GM19240 (cell line): ENCODE measurements around the gene TSPAN14.
A peak's percentile ranks its signal among the peaks of the same experiment; 100 is the strongest.
"Not testable (repeated sequence)": the region's sequence is repeated elsewhere in the genome, so short reads cannot be mapped to it uniquely, and the experiment has no call there.

Source experiments
- DNase-seq: peaks from one replicate; pipeline ENCODE4 v3.0.0; 2011; ENCODE audit warnings: low spot score; ENCODE audit not compliant: insufficient read length

Gene TSPAN14

DNA sequence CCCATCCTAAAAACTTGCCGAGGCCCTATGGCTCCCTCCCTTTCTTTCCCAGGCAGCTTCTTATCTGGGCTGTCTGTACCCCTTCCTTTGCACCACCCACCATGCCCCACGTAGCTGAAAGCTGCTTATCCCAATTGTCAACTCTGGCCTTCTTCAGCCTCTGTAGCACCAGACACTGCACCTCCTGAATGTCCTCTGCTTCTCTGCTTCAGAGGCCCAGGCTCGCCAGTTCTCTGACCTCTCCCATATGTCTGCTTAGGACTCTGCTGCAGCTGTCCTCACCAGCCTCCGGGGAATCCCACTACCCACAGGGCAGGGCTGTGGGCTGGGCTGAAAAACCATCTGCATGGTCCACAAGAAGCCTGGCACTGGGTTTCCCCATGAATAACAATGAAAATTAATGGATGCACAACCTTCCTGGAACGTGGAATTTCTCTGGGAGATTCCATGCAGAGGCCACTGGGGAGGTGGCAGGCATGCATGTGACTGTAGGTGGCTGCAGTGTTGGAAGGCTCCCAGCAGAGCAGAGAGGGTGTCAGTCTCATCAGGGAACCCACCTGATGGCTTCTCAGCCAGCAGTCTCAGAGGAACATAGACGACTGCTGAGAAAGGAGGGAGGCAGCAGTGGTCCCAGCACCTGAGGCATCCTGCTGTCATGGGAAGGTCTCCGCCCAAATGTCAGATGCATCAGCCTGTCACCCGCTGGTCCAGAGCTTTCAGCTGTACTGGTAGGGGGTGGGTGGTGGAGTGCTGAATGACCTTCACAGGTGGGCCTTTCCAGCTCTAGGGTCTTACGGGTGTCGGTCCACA lies 66.8 kb downstream of the TSPAN14 start:
- no peak for DNase-seq

DNA sequence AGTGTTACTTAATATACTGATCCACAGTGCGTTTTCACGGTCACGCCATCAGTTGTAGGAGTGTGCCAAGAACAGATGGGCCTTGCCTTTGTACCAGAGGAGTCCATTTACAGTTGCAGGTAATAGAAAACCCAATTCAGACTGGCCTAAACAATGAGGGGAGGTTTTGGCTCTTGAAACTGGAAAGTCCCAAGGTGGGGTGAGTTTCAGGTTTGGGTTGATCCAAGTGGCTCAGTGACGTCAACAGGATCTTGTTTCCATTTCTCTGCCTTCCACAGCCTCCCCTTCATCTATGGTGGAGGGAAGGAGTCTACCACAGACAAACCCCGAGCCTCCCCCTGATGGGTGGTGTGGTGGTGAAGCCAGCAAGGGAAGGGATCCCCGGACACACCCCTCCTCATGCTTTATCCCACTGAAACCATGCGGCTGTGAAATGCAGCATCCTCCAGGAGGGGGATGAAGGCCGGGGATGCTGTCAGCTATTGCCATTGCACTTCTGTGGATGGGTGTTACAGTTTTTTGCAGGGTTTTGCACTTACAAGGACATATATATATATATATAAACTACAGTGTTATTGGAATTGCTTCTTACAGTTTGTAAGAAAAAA lies 68.8 kb downstream of the TSPAN14 start:
- no peak for DNase-seq

DNA sequence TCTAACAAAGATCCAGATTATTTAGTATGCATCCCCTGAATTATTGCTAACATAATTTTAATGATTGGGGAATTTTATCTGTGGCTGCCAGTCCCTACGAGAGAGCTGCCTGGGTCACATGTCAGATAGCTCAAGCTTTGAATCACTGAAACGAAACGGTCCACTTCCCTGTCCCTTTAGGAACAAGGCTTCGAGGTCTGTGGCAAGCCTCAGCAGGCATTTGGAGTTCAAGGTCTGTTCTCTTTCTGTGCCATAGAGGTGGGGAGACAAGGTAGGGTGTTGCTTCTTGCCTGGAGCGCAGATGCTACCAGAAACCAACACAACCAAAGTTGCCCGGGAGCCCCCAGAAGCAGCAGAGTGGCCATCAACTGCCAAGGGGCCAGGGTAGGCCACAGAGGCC lies 69.7 kb downstream of the TSPAN14 start:
- DNase-seq = no peak

DNA sequence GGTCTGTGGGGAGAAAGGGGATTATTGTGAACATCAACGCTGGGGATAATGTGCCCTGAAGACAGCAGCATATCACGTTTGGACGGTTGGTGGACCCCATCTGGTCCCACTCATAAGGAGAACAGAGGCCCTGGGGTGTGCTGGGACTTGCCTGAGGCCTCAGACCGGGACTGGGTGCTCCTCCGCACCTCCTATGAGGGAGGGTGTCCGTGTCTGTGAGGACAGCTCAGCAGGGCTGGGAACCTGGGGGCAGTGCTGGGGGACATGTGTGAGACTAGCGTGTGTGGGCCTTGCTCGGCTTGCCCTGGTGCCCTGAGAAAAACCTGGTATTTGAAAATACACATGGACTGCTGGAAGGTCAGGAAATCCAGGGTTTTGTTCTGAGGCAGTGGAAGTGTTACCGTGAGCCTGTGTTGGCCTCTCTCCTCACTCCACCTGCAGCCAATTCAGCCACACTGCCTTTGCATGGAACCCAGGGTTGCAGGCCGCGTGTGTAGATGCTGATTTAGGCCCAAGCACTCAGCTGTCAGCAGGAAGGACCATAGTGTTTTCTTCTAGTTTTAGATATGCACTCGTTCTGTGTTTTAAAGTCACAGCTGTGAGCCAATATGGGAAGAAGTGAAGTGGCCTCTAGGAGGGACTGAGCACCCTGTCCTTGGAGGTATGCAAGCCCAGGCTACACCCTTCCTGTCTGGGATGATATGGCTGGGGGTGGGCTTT lies 70.2 kb downstream of the TSPAN14 start:
- DNase-seq = no peak

DNA sequence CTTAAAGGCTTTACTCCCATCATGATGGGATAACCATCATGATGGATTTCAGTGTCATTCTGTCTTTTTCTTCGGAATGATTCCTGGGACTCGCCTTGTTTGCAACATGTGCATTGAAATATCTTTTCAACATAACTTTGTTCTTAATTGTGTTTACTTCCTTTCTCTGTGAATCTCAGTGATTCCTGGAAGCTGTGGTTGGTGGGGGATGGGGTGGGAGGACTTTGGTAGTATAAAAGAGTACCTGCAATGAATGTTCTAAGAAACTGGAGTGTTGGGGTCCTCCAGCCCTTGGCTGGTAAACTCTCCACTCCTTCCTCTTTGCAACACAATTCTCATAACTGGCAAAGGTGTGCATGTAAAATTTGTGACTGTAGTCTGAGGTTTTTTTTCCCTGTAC lies 72.1 kb downstream of the TSPAN14 start:
- no peak for DNase-seq

DNA sequence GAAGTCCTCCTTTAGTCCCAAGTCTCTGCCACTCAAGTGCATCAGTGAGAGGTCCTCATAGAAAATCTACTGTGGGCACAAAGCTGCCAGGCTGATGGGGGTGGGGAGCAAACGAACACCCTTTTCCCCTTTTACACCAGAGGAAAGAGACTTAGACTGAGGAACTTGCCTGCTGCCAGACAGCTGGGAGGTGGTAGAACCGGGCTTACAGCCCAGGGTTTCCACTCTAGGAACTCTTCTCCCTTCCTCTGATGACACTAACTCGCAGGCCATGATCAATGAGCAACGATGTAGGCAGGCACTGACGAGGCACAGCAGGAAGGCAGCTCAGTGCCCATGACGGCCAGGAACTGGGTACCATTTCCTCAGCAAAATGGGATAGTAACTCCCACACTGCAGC lies 72.6 kb downstream of the TSPAN14 start:
- no peak for DNase-seq

DNA sequence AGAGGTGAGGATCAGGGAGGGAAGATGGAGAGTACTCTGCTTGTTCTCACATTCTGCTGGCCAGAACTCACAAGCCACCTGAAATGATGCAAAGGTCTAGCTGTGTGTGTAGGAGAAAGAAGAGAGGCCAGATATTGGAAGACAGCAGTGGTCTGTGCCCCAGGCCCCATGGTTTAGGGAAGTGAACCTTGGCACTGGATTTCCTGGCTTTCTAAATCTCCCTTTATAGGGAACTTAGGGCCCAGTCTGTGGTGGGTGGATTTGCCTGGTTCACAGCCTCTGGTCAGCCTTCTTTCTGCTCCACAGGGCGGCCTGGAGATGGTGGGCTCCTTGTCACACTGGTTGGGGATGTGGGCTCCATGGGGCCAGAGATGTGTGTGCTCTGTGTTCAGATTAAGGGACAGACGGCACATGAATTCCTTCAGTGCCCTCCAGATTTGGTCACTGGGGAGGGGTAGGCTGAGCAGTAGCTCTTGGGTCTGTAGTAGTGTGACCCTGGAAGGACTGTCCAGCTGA lies 74.1 kb downstream of the TSPAN14 start:
- no peak for DNase-seq

DNA sequence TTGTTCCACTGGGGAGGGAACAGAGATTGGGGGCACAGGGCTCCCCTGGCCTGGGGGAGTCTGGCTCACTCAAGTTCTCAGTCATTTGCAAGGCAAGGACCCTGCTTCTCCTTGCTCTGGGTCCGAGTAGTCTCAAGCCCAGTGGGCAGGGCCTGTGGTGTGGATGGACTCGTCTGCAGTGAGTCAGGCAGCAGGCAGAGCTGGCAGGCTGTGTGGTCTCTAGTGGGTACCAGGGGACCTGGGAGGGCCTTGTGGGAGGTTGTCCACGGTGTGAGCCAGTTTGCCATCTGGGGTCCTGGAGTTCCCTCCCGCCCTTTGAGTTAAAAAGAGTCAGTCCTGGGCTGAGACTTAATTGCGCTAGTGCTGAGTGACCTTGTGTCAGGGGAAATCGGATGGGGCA lies 74.8 kb downstream of the TSPAN14 start:
- no peak for DNase-seq

DNA sequence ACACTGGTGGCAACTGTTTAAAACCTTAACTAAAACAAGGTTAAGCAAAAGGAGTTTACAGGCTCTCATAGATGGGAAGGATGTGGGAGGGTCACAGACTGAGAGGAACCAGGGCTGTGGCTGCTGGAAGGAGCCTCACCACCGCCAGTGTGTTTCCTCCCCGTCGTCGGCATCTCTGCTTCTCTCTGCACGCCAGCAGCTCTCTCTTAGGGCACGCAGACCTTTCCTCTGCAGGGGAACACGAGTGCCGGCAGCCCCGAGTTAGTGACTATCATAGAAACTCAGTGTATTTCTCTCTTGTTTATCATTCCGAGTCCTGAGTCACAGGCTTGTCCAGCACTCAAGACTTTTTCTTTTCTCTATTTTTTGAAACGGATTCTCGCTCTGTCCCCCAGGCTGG lies 75.5 kb downstream of the TSPAN14 start:
- no peak for DNase-seq

DNA sequence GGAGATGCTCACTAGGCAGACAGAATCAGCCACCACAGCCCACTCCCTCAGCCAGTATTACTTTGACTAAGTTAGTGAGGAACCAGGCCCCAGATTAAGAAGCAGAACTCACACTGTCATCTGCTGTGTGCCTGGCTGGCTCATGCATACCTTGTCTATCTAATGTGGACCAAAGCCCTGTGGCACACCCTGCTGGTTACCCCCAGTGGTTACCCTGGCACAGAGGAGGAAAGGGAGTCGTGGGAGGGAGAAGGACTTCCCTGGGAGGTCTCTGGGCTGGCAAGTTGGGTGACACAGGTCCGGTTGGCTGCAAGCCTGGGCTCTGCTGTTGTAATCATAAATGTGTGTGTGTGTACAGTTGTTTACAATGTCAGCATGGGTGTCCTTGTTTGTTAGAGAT lies 76.1 kb downstream of the TSPAN14 start:
- no peak for DNase-seq

DNA sequence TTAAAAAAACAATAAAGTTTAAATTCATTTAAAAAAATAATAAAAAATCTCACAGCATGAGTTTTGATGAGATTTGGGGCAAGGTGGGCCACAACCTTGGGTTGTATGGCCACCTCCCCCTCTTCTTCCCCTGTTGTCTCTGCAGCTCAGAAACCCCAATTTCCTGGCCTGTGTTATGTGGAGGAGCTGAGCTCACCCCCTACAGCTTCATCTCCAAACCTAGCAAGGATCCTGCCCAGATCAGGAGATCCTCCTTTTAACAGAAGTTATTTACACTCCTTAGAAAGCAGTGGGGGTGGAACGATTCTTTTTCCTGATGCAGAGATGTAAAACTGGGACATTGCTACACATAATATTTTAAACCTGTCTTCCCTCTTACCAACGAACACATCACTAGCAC lies 76.7 kb downstream of the TSPAN14 start:
- no peak for DNase-seq

DNA sequence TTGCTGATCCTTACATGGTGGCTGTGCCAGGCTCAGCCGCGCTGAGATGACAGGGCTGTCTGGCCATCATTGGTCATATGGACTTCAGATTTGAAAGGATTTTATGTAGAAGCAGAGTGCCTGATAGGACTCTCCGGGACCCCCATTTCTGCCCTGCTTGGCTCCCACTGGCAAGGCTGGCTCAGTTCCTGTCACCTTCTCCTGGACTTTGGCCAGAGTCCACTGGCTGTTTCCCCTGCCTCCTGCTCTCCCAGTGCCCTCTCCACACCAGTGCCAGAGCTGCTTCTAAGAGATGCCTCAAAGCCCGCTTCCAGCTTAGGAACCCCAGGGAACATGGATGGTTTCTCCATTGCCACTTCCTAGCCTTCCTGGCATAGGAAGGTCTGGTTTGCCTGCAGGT lies 78.5 kb downstream of the TSPAN14 start:
- DNase-seq = no peak

DNA sequence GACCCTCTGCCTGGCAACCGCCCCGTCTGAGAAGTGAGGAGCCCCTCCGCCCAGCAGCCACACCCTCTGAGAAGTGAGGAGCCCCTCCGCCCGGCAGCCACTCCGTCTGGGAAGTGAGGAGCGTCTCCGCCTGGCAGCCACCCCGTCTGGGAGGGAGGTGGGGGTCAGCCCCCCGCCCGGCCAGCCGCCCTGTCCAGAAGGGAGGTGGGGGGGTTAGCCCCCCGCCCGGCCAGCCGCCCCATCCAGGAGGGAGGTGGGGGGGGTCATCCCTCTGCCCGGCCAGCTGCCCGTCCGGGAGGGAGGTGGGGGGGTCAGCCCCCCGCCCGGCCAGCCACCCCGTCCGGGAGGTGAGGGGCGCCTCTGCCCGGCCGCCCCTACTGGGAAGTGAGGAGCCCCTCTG lies 79.9 kb downstream of the TSPAN14 start:
- not testable (repeated sequence) for DNase-seq

DNA sequence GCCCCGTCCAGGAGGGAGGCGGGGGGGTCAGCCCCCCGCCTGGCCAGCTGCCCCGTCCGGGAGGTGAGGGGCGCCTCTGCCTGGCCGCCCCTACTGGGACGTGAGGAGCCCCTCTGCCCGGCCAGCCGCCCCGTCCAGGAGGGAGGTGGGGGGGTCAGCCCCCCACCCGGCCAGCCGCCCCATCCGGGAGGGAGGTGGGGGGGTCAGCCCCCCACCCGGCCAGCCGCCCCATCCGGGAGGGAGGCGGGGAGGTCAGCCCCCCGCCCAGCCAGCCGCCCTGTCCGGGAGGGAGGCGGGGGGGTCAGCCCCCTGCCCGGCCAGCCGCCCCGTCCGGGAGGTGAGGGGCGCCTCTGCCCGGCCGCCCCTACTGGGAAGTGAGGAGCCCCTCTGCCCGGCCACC lies 80.5 kb downstream of the TSPAN14 start:
- DNase-seq = not testable (repeated sequence)

DNA sequence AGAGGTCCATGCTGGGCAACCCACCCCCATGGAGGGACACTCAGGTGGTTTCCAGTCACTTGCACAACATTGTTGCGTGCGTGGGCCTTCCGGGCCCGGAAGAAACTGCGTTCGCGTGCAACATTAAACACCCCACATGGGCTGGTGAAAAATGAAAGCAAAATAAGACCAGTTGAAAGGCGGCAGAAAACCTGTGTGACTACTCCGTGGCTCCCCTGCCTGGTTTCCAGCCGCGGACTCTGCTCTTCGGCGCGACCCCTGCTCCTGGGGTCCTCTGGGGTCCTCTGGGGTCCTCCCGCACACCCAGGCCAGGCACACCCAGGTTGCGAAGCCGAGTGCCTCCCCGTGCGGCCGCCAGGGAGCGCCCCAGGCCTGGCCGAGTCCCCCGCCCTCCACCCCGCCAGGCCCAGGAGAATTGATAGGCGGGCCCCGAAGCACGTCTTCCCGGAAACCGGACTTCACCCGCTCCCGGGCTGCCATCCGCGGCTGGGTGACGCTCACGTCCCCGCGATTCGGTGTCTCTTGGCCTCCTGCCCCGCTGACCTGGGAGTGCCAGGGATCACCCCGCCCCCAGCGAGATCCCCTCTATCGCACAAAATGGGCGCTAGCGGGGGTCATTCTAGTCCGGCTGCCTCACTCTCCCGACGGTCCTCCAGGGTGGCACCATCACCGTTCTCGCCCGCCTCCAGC lies 81.7 kb downstream of the TSPAN14 start:
- DNase-seq = peak; percentile 59

DNA sequence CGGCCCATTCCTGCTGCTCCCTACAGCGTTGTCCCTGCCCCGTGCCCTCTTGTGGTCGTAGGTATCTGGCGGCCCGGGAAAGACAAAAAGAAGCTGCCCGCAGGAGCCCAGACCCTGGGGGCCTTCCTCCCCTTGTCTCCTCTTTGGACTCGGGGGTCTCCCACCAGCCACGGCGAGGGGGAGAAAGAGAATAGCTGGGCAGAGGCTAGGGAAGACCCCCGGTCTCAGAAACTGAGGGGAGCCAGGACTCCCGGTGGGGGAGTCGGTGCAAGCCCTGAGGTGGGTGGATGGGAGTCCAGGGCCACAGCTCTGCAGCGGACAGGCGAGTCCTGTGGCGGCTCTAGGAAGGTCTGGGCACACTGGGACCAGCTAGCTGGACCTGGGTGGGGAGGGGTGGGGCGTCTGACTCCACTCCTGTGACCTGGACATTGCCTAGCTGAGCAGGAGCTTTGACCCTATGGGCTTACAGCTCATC lies 82.3 kb downstream of the TSPAN14 start:
- DNase-seq = no peak

DNA sequence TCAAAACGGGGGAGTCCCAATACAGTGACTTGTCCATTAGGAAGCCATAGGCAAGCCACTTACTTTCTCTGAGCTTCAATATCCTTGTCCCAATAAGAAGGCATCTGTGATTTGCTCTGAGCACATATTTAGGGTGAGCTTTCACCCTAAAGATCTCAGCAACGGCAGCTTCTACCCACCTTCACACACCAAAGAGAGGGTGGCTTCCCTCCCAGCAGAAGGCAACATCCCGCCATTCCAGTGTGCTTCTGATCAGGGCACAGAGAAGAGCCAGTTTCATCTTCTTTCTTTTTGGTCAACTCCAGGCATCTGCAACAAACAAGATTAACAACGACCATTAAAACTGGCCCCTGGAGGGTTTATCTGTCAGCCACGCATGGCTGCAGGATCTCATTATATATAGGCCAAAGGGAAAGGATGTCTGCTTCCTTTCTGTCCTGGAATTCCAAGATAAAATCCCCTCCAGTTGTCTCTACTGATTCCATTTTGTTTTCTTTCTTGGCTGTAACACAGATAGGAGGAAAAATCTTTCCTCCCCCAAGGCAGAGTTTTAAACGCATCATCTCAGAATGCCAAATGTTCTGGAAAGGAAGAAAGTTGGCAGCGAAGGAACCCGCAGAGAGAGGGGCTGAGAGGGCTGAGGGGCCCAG lies 83.1 kb downstream of the TSPAN14 start:
- DNase-seq = no peak

DNA sequence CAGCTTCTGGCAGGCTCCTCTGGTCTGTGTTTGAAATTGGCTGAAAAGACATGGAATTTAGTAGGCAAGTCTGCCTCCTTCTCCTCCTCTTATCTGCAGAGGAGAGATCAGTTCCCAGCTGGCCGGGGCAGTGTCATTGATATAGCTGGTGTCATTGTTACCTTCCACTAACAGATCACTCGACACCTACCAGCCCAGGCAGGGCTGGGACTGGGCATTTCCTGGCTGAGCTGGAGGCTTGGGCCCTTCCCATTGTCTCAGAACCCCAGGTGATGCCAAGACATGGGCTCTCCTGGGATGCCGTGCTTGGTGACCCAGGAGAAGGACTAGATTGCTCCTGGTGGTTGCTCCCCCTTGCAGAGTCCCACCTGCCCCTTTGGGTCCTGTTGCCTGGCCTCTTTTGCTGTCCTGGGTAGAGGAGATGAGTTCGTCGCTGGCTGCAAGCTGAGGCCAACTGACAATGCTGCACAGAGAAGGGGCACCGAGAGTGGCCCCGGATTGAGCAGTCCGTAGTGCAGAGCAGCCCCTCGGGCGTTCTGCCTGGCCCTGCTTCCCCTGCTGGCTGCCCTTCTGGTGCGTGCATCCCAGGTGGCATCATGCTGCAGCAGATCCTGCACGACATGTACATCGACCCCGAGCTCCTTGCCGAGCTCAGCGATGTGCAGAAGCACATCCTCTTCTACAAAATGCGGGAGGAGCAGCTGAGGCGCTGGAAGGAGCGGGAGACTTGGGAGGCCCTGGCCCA lies 83.8 kb downstream of the TSPAN14 start, which contains the start of gene SH2D4B:
SH2D4B (plus strand) TSS at position 167 of the 745 bp plus-strand sequence; CDS start at position 597, 430 bp downstream.
- DNase-seq = no peak

DNA sequence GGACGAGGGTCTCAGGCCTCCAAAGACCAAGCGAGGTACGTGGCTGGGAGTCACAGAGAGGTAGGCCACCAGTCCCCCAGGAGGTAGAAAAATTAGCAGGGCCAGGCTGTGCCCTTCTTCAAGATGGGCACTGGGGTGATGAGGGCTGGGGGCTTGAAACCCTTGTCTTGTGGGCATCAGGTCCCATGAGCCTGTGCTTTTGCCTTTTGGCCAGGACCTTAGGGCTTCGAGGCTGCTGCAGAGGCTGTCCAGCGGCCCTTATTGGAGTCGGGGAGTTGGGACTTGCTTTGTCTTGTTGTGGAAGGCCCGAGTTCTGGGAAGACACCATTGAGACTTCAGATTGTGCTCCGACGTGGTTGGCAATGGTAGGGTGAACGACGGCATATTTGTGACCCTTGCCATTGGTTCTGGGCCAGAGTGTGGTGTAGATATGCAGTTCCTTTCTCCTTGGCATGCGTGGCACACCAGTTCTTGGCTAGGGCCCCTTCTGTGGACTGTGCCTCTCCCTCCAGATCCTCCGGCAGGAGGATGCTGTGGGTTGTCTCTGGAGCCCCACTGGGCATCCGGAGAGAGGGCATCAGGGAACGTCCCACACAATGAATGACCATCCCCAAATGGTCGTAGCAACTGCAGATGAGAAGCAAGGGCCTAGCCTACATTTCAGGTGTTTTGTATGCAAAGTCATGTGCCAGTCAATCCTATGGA lies 84.5 kb downstream of the TSPAN14 start:
- no peak for DNase-seq
